Upper lobe of left lung (tissue), 6 donors: ENCODE results near the gene DDX39A. TPM values are rescaled to one million over a fixed set of nuclear protein-coding genes. Genes with fewer than 3 reads are reported as not detected.
"Not testable (repeated sequence)": the region's sequence is repeated elsewhere in the genome, so short reads cannot be mapped to it uniquely, and the experiment has no call there.

Source experiments
- ATAC-seq, 2 donors: fragments of 200-7000 bp; cut with Tn5 transposase; one replicate each; pipeline ENCODE4 v1.9.1; 2022; ENCODE audit warnings: mild to moderate bottlenecking in 2 of 2, moderate library complexity in 2 of 2; ENCODE audit not compliant: low FRiP score in 2 of 2
- DNase-seq, 2 donors: peaks; one replicate each; pipeline ENCODE4 v3.0.0-alpha.2; 2019 to 2020
- H3K27ac ChIP-seq, 4 donors: fragments of 200-600 bp; sonication (generic); one replicate each; pipeline ENCODE4 v1.5.1; 2016 to 2019
- H3K27me3 ChIP-seq, 4 donors: fragments of 200-600 bp; sonication (generic); one replicate each; pipeline ENCODE4 v1.5.1; 2017 to 2019
- H3K36me3 ChIP-seq, 4 donors: fragments of 200-600 bp; sonication (generic); one replicate each; pipeline ENCODE4 v1.5.1; 2016 to 2019
- H3K4me1 ChIP-seq, 4 donors: fragments of 200-600 bp; sonication (generic); one replicate each; pipeline ENCODE4 v1.5.1; 2018 to 2019
- H3K4me3 ChIP-seq, 4 donors: fragments of 200-600 bp; sonication (generic); one replicate each; pipeline ENCODE4 v1.5.1; 2017 to 2019; ENCODE audit warnings: mild to moderate bottlenecking in 2 of 4, moderate library complexity in 1 of 4
- H3K9me3 ChIP-seq, 4 donors: fragments of 200-600 bp; sonication (generic); one replicate each; pipeline ENCODE4 v1.5.1; 2018 to 2019
- CTCF ChIP-seq, 6 experiments: fragments of 450-650 bp in 4 of 6; fragments of 200-600 bp in 2 of 6; sonication (generic) in 2 of 6; IDR thresholded peaks; one replicate each; pipeline ENCODE4 v1.5.1; 2016 to 2019; ENCODE audit warnings: antibody characterized with exemption in 6 of 6
- EP300 ChIP-seq, 4 donors: sonication (generic); formaldehyde crosslinking; IDR thresholded peaks; one replicate each; pipeline ENCODE4 v1.5.1; 2017; ENCODE audit warnings: antibody characterized with exemption in 4 of 4, control low read depth in 2 of 4
- POLR2A ChIP-seq, 4 donors: fragments of 450-650 bp; IDR thresholded peaks; one replicate each; pipeline ENCODE4 v1.5.1; 2016 to 2017; ENCODE audit warnings: antibody characterized with exemption in 4 of 4, mild to moderate bottlenecking in 2 of 4
- POLR2AphosphoS5 ChIP-seq, 2 donors: sonication (generic); formaldehyde crosslinking; IDR thresholded peaks; one replicate each; pipeline ENCODE4 v1.5.1; 2017; ENCODE audit warnings: antibody characterized with exemption in 2 of 2
- WGBS, 2 donors: methylation state at CpG; one replicate each; pipeline ENCODE4 v1.1.5; 2017 to 2018; 5-methylcytosine and 5-hydroxymethylcytosine counted together
- total RNA-seq, 6 donors: library from RNA; depleted of rRNA in 4 of 6; stranded (reverse); fragments of >200 nt in 4 of 6; gene quantifications; one replicate each; pipeline versions ENCODE4 v1.1.0 to v1.2.1, GENCODE V29; 2016 to 2021
- donor health status: DM: no; HTN: no; CAD: no; lungs with moderate emphysema.
- donor health status: DM: no; HTN: yes; CAD: no; lungs with severe emphysema.

The DDX39A gene
- total RNA-seq, 6 donors from 2014 or later: 47.6 to 189 (median 86.0) TPM

- peak in 1 of 2 donors; percentile 67 for DNase-seq
Observed at GRCh38 chr19:14402332-14403144, 16.6 kb downstream of the DDX39A start.

GRCh38 chr19:14401468-14402195, 17.5 kb downstream of the DDX39A start:
- peaks cover 27 to 91% (median 76%) of the 10 kb centered on the region in 4 donors for H3K36me3 ChIP-seq
- ATAC-seq: no peak
- whole genome bisulfite sequencing, 2 donors: 91 to 93% methylated on average over 17 to 18 of the region's 18 CpGs

More at GRCh38 chr19:14402332-14403144, 16.6 kb downstream of the DDX39A start:
- Histone ChIP-seq H3K27me3 (no peaks in the 10 kb centered on the region), H3K27ac (peak overlapping the region in 2 of 4 donors; percentile 27 to 52), H3K4me3 (no peak overlapping the region), H3K36me3 (peaks cover 36 to 94% (median 82%) of the 10 kb centered on the region in 4 donors), H3K4me1 (peaks cover 0 to 15% (median 5%) of the 10 kb centered on the region in 4 donors), H3K9me3 (no peaks in the 10 kb centered on the region)
- TF ChIP-seq POLR2A (IDR thresholded peaks at IDR 0.05): peak in 1 of 4 donors; percentile 8
- no peak for TF ChIP-seq CTCF (IDR thresholded peaks at IDR 0.05)
- peak in 1 of 2 donors; percentile 88 for ATAC-seq
- 73 to 82% methylated on average over 26 of the region's 26 CpGs for WGBS, 2 donors

GRCh38 chr19:14400951-14401431, 18.1 kb downstream of the DDX39A start:
- ATAC-seq (no peak), DNase-seq (no peak)
- TF ChIP-seq POLR2A (IDR thresholded peaks at IDR 0.05) (no peak), POLR2AphosphoS5 (IDR thresholded peaks at IDR 0.05) (no peak), EP300 (IDR thresholded peaks at IDR 0.05) (no peak), CTCF (IDR thresholded peaks at IDR 0.05) (no peak)
- Histone ChIP-seq H3K27me3 (no peaks in the 10 kb centered on the region), H3K4me3 (no peak overlapping the region), H3K36me3 (peaks cover 24 to 91% (median 78%) of the 10 kb centered on the region in 4 donors), H3K27ac (peak overlapping the region in 1 of 4 donors; percentile 52), H3K9me3 (no peaks in the 10 kb centered on the region), H3K4me1 (peaks cover 0 to 9% (median 0%) of the 10 kb centered on the region in 4 donors)
- WGBS, 2 donors: 88 to 92% methylated on average over 11 of the region's 11 CpGs

More at GRCh38 chr19:14401468-14402195, 17.5 kb downstream of the DDX39A start:
- Histone ChIP-seq H3K27me3 (no peaks in the 10 kb centered on the region), H3K27ac (peak overlapping the region in 2 of 4 donors; percentile 27 to 52), H3K4me1 (peaks cover 0 to 15% (median 4%) of the 10 kb centered on the region in 4 donors), H3K4me3 (no peak overlapping the region), H3K9me3 (no peaks in the 10 kb centered on the region)
- no peak for TF ChIP-seq EP300 (IDR thresholded peaks at IDR 0.05)
- TF ChIP-seq POLR2AphosphoS5 (IDR thresholded peaks at IDR 0.05): no peak
- TF ChIP-seq POLR2A (IDR thresholded peaks at IDR 0.05): no peak
- TF ChIP-seq CTCF (IDR thresholded peaks at IDR 0.05): no peak
- no peak for DNase-seq

GRCh38 chr19:14397168-14397567, 22.0 kb downstream of the DDX39A start:
- not testable (repeated sequence) for H3K27ac ChIP-seq, H3K27me3 ChIP-seq, H3K4me1 ChIP-seq, H3K9me3 ChIP-seq, H3K4me3 ChIP-seq, ATAC-seq, DNase-seq
- 93 to 97% methylated on average over 12 to 14 of the region's 16 CpGs for WGBS, 2 donors
- H3K36me3 ChIP-seq: peaks cover 16 to 91% (median 77%) of the 10 kb centered on the region in 4 donors

- ATAC-seq: not testable (repeated sequence)
Observed at GRCh38 chr19:14396730-14397129, 22.4 kb downstream of the DDX39A start.

More at GRCh38 chr19:14396730-14397129, 22.4 kb downstream of the DDX39A start:
- Histone ChIP-seq H3K36me3 (peaks cover 16 to 91% (median 78%) of the 10 kb centered on the region in 4 donors), H3K27ac (peak overlapping the region in 1 of 4 donors; percentile 30)
- not testable (repeated sequence) for H3K9me3 ChIP-seq, H3K4me3 ChIP-seq, DNase-seq, H3K27me3 ChIP-seq, H3K4me1 ChIP-seq
- 100% methylated on average over 1 of the region's 3 CpGs; no CpG with 5 or more reads in 1 of the 2 donors for WGBS, 2 donors
